GM21367 (cell line): ENCODE measurements around the gene IDH2.
"Not testable (repeated sequence)": the region's sequence is repeated elsewhere in the genome, so short reads cannot be mapped to it uniquely, and the experiment has no call there.

Experiments
- ATAC-seq: cut with Tn5 transposase; IDR thresholded peaks from one replicate; pipeline ENCODE4 v1.9.1; 2021; ENCODE audit not compliant: unreplicated experiment

IDH2 gene

DNA sequence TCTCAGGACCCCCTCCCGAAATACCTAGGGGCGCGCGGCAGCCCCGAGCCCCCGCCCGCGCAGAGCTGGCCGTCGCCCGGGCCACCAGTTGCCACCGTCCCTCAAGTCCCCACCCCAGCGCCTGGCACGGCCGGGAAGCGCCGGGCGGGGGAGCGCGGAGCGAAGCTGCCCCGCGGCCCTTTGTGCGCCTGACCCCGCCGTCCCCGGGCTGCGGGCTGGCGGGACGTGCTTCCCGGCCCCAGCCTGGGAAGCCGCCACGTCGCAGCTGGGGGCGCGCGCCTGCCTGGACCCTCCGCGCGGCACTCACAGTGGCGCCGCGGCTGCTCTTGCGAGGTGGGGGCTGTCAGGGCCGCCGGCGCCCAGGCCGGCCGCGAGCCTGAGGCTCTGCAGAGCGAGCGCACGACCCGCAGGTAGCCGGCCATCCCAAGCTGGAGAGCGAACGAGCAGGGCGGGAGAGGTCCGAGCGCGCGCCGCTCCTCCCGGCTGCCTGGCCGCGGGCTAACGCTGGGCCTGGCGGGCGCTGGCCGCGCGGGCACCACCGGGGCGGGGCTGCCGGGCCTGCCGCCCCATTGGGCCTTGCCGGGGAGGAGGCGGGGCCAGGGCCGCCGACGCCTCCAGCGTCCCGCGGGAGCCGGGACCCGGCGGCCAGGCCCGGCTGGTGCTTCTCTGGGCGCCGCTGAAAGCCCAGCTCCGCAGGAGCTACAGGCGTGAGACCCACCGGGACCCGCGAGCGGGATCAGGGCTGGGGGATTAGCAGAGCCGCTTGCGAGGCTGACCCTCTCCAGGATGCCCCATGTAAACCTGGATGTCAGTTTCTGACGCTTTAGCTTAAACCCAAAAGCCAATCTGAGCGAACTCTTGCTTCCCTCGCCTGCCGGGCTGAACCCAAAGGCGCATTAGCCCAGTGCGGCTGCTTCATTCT, at the start of gene IDH2:
Gene IDH2, minus strand, starts transcription at position 500 of the 922 bp plus-strand sequence. Its CDS starts 78 bp downstream, at position 422.
- peak; percentile 66 for ATAC-seq

DNA sequence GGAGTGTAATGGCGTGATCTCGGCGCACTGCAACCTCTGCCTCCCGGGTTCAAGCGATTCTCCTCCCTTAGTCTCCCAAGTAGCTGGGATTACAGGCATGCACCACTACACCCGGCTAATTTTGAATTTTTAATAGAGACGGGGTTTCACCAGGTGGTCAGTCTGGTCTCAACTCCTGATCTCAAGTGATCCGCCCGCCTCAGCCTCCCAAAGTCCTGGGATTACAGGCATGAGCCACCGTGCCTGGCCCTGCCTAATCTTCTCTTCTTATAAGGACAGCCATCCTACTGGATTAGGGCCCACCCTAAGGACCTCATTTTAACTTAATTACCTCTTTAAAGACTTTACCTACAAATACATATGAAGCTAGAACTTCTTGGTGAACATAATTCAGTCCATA, 48.3 kb upstream of the IDH2 start:
- not testable (repeated sequence) for ATAC-seq

DNA sequence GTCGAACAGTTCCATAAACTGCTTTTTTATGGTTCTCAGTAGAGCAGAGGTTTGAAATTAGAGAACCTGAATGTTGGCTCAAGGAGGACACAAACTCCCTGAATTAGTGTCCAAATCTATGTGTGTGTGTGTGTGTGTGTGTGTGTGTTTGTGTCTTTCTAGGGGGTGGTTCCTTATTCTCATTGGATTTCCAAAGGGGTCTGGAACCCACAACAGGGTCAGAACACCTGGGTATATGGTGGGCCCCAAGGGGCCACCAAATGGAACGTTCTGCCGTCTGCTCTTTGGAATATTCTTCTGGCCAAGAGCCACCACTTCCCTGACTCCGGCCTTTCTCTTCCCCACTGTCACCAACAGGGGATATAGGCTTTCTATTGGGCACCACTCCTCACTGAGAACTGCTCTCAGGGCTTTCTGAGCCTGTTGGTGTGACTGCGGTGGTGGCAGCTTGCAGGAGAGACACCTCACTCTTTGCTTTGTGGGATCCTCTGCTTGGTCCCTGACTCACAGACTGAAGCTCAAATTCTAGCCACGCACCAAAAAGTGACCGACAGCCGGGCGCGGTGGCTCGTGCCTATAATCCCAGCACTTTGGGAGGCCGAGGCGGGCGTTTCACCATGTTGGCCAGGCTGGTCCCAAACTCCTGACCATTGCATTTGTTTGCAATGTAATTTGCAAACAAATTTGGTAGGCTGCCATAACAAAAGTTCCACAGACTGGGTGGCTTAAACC, 47.5 kb upstream of the IDH2 start:
- no peak for ATAC-seq

DNA sequence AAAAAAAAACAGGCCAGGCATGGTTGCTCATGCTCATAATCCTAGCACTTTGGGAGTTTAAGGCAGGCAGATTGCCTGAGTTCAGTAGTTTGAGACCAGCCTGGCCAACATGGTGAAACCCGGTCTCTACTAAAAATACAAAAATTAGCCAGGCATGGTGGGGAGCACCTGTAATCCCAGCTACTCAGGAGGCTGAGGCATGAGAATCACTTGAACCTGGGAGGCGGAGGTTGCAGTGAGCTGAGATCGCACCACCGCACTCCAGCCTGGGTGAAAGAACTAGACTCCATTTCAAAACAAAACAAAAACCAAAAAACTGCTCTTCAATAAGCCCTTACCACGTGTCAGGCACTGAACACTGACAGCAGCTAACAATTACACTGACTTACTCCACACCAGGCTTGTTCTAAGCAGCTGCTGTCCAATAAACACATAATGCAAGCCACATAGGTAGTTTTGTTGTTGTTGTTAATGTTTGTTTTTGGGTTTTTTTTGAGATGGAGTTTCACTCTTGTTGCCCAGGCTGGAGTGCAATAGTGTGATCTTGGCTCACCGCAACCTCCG, 44.0 kb upstream of the IDH2 start:
- not testable (repeated sequence) for ATAC-seq

DNA sequence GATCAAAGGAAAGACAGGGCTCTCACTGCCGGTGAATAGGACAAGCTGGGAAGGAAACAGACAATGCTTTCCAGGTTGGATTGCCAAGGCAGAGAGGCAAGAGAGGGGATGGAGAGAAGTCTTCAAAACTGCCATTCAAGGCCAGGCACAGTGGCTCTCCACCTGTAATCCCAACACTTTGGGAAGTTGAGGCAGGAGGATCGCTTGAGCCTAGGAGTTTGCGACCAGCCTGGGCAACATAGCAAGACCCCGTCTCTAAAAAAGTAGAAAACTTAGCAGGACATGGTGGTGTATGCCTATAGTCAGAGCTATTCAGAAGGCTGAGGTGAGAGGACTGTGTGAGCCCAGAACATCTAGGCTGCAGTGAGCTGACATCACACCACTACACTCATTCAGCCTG, 43.5 kb upstream of the IDH2 start:
- ATAC-seq, result no peak

DNA sequence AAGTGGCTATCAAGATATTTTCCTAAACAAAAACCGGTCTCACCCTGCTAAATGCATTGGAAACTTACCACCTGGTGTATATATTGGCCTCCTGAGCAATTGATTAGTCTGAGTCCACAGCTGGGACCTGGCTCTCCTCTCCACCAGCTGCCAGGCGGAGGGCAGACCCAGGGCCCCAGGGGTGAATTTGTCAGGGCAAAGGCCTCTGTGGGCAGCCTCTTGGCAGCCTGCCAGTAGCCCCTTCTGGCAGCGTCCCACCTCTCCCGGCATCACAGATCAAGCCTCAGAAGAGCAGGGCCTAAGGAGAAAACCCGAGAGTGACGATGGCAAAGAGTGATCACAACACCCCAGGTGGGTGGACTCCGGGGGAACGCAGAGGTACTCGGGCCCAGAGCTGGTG, 43.0 kb upstream of the IDH2 start:
- no peak for ATAC-seq

DNA sequence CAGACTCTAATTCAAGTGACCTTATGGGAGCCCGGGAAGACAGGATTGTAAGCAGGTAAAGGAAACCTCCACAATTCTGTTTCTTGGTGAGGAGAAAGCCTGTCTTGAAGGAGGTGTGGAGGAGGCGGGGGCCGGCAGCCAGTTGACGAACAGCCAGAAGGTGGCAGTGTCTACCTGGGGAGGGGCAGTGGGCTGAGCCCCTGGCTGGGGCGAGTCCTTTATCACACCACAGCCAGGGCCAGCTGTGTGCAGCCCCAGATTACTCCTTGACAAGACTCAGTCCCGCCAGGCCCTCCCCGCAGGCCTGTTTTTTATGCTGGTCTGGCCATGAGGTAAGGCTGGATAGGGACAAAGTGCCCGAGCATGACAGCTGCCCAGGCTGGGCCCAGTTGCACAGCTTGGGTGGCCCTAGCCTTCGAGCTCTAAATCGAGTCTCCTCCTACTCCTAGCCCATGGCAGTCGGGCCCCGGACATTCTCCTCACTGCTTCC, 40.9 kb upstream of the IDH2 start:
- ATAC-seq, result no peak

DNA sequence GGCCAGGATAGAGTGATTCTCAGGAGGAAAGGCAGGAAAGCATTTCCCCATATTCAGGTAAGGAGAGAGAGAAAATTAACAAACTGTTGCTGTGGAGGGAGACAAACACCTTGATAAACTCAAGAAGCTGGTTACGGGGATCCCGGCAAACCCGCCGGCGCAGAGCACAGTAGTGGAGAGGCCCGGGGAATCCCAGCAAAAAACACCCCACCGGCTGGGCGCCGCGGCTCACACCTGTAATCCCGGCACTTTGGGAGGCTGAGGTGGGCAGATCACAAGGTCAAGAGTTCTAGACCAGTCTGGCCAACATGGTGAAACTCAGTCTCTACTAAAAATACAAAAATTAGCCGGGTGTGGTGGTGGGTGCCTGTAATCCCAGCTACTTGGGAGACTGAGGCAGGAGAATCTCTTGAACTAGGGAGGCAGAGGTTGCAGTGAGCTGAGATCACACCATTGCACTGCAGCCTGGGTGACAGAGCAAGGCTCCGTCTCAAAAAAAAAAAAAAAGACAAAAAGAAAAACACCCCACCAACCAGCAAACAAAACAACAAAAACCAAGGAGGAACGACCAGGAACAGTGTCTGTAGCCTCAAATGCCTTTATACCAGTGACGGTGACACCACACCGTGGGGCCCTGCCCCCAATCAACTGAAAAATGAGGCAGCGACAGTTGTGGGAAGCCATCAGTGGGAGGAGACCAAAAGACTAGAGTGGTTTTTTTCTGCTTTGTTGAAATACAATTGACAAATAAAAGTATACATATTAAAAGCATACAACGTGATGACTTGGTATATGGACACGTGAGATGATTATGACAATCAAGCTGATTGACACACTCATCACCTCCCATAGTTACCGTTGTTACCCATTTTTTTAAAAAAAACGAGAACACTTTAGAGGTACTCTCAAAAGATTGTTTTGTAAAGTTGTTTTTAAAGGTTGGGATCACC, 40.2 kb upstream of the IDH2 start:
- no peak for ATAC-seq

DNA sequence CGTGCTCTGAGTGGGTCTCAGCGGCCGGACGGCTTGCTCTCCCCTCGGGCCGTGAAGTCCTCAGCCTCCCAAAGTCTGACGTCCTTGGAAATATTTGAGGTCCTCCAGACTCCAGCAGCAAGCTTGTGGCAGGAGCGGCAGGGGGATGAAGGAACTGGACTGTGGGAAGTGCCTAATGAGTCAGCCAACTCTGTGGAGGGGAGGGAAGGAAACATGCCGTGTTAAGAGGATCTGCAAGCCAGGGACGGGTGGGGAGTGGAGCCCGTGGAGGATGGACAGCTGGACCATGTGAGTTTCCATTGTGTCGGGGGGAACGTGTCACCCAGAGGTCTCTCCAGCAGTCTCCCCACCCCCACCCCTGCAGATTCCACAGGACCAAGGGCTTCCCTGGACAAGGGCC, 39.4 kb upstream of the IDH2 start:
- no peak for ATAC-seq

DNA sequence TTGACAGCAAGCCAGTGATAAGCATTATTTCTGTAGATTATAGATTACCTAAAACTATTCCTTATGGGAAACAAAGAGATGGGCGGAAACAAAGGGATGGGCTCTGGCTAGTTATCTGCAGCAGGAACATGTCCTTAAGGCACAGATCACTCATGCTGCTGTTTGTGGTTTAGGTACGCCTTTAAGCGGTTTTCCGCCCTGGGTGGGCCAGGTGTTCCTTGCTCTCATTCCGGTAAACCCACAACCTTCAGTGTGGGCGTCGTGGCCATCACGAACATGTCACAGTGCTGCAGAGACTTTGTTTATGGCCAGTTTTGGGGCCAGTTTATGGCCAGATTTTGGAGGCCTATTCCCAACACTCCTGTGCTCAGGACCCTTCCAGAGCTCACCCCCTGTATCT, 37.3 kb upstream of the IDH2 start:
- not testable (repeated sequence) for ATAC-seq

DNA sequence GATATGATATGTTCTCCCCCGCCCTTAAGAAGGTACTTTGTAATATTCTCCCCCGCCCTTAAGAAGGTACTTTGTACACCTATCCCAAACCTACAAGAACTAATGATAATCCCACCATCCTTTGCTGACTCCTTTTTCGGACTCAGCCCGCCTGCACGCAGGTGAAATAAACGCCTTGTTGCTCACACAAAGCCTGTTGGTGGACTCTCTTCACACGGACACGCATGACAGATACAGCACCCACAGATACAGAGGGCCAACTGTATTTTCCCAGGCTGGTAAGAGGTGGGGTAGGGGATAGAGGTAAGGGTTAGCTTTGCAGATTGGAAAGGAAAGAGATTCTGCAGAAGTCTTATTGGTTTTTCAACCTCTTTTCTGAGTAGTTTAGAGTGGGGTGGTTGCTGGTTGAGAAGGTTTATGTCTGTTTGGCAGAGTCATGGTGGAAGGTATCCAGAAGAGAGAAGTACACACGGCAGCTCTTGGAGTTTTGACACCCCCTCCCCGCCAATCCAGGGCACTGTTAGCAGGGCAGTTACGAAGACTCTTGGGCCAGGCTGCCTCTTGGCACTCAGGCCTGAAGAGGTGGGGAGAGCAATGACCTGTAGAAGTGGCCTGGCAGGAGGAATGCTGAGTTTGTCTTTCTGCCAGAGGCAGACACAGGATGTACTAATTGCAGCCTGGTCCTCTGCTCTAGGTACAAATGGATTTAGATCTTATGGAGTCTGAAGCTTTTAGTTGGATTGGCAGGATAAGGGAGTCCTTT, 36.0 kb upstream of the IDH2 start:
- ATAC-seq, result no peak

DNA sequence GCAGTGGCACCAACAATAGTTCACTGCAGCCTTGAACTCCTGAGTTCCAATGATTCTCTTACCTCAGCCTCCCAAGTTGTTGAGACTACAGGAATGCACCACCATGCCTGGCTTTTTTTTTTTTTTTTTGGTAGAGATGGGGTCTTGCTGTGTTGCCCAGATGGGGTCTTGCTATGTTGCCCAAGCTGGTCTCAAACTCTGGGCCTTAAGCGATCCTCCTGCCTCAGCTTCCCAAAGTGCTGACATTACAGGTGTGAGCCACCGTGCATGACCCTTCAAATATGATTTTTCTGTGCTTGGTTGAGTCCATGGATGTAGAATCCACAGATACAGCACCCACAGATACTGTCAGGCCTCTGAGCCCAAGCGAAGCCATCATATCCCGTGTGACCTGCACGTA, 30.2 kb upstream of the IDH2 start:
- ATAC-seq, result no peak

DNA sequence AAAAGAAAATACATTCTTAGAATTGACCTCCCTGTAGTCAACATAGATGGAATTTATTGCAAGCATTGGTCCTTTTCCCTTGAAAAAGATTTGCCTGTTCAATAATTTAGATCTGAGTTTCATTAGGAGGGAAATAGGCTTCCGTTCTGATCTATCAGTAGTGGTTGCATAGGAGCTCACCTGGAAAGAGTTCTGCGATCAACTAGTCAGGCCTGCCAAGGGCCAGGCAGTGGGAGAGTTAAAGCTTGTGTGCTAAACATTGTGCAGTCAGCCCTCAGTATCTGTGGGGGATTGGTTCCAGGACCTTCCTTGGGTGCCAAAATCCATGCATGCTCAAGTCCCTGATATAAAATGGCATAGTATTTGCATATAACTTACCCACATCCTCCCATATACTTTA, 29.6 kb upstream of the IDH2 start:
- no peak for ATAC-seq

DNA sequence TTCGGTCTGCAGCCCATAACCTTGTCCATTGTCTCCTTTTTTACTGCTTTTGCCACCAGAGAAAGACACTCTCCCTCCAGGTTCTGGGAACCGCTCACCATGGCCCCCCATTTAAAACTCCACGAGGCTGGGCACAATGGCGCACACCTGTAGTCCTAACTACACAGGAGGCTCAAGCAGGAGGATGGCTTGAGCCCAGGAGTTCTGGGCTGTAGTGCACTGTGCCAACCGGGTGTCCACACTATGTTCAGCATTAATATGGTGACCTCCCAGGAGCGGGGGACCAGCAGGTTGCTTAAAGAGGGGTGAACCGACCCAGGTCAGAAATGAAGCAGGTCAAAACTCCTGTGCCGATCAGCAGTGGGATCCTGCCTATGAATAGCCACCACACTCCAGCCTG, 28.0 kb upstream of the IDH2 start:
- no peak for ATAC-seq

DNA sequence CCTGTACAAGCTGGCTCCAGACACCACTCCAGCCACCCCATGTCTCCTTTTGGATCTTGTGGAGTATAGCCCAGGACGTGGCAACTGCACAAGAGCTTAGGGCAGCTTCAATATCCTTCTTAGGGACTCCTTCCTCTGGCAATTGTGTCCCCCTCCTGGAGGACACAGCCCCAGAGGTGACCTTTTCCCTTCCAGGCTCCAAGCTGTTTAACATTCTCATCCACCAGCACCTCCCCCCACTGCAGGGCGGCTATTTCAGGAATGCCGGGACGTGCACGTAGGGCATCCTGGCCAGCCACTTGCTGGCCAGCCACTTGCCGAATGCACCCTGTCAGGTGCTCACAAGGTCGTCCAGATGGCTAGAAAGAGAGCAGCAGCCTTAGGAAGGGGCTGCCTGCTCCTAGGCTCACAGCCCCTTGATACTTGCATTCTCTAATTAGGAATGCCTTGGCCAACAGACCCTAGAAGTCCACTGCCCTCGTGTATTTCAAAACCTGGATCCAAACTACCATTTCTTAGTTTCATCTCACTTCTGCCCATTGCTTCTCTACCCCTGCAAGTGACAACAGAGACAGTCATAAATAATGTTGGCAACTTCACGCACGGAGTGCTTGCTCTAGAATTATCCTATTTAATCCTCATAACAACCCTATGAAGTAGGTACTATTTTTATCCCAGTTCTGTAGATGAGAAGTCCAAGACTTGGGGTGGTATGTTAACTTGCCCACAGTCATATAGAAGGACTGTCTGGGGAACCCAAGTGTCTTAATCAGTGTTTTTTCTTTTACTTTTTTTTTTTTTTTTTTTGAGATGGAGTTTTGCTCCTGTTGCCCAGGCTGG, 24.5 kb upstream of the IDH2 start:
- no peak for ATAC-seq

DNA sequence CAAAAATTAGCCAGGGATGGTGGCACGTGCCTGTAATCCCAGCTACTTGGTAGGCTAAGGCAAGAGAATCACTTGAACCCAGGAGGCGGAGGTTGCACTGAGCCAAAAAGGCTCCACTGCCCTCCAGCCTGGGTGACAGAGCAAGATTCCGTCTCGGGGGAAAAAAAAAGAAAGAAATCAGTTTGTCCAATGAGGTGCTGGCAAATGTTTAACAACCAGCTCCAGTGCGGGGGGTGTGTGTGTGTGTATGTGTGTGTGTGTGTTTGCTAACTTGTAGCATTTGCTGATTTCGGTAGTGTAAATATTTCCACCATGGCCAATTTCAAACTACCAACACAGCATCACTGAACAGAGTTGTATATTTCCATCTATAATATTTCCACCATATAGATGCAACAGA, 23.8 kb upstream of the IDH2 start:
- ATAC-seq, result no peak

DNA sequence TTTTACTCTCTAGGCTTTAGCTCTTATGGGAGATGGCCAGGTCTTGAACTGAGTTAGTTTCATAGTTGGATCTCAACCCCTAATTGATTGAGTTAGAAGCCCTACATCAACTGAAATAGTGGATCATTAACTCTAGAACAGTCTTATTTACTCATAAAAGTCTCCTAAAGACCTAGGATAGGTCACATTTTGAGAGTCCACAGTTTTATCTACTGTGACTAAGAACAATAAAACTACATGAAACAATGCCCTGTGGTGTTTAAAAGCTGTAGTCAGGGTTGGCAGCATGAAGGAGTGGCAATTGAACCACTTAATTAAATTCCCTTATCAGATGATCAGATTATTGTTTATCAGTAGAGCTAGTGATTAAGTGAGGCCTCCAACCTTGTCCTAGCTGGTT, 22.2 kb upstream of the IDH2 start:
- ATAC-seq, result no peak

DNA sequence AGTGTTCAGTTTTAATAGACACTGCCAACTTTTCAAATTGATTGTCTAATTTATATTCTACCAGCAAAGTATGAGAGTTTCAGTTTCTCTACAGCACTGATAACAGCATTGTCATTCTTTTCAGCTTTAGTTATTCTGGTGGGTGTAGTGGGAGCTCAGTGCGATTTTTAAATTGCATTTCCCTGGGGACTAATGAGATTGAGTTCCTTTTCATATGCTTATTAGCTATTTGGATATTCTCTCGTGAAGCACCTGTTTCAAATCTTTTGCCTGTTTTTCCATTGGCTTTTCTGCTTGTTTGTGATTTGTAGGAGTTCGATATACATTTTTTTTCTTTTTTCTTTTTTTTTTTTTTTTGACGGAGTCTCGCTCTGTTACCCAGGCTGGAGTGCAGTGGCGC, 18.8 kb upstream of the IDH2 start:
- no peak for ATAC-seq

DNA sequence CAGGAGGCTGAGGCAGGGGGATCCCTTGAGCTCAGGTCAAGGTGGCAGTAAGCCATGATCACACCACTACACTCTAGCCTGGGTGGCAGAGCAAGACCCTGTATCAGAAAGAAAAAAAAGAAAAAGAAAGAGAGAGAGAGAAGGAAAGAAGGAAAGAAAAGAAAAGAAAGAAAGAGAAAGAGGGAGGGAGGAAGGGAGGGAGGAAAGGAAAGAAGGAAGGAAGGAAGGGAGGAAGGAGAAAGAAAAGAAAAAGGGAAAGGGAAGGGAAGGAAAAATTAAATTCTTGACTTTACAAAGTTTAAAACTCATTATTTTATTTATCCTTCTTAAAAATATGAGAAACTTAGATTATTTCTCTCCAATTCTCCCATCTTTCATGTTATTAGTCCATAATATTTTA, 17.1 kb upstream of the IDH2 start:
- no peak for ATAC-seq
